KMS-11 (cell line): Measurements from ENCODE around the gene GADL1.

Source experiments
- H2AFZ ChIP-seq: fragments of 200-600 bp; sonication (generic); 2 replicates; pipeline ENCODE4 v1.6.1; 2016; ENCODE audit warnings: antibody characterized with exemption, mixed run types, low read depth
- H3K27ac ChIP-seq: fragments of 200-600 bp; sonication (generic); 2 replicates; pipeline ENCODE4 v1.6.1; 2016; ENCODE audit warnings: mild to moderate bottlenecking, mixed run types
- H3K27me3 ChIP-seq: fragments of 200-600 bp; sonication (generic); 2 replicates; pipeline ENCODE4 v1.6.1; 2017; ENCODE audit warnings: mild to moderate bottlenecking, low read depth, mixed run types, moderate library complexity; ENCODE audit not compliant: insufficient read depth
- H3K36me3 ChIP-seq: fragments of 200-600 bp; sonication (generic); 2 replicates; pipeline ENCODE4 v1.6.1; 2017; ENCODE audit warnings: mild to moderate bottlenecking, mixed run types; ENCODE audit not compliant: insufficient read depth
- H3K4me1 ChIP-seq: fragments of 200-600 bp; sonication (generic); 2 replicates; pipeline ENCODE4 v1.6.1; 2016; ENCODE audit warnings: mild to moderate bottlenecking, low read depth, mixed run types; ENCODE audit not compliant: poor library complexity, severe bottlenecking
- H3K4me2 ChIP-seq: fragments of 200-600 bp; sonication (generic); 2 replicates; pipeline ENCODE4 v1.7.0; 2016; ENCODE audit warnings: mild to moderate bottlenecking, mixed run types
- H3K4me3 ChIP-seq: fragments of 200-600 bp; sonication (generic); IDR thresholded peaks from 2 replicates; pipeline ENCODE4 v1.6.1; 2017; ENCODE audit warnings: low read depth, low read length, mixed read lengths; ENCODE audit not compliant: insufficient read depth
- H3K79me2 ChIP-seq: fragments of 200-600 bp; sonication (generic); 2 replicates; pipeline ENCODE4 v1.6.1; 2016; ENCODE audit warnings: low read depth, mixed run types; ENCODE audit not compliant: insufficient read depth
- H3K9ac ChIP-seq: fragments of 200-600 bp; sonication (generic); 2 replicates; pipeline ENCODE4 v1.6.1; 2016; ENCODE audit warnings: mild to moderate bottlenecking, mixed run types
- H4K20me1 ChIP-seq: fragments of 200-600 bp; sonication (generic); 2 replicates; pipeline ENCODE4 v1.6.1; 2016; ENCODE audit warnings: mild to moderate bottlenecking, mixed run types; ENCODE audit not compliant: insufficient read depth
- CTCF ChIP-seq: fragments of 200-600 bp; sonication (generic); conservative IDR thresholded peaks from 2 replicates; pipeline ENCODE4 v1.6.1; 2017; ENCODE audit warnings: low read depth, mild to moderate bottlenecking, antibody characterized with exemption, low read length, moderate library complexity, mixed read lengths

The GADL1 gene

GRCh38 chr3:30864836-30865235 is 29.6 kb downstream of the GADL1 start:
- Histone ChIP-seq H3K27me3 (no peaks in the 10 kb centered on the region), H2AFZ (no peak overlapping the region), H4K20me1 (no peaks in the 10 kb centered on the region), H3K4me1 (no peaks in the 10 kb centered on the region), H3K79me2 (no peaks in the 10 kb centered on the region), H3K36me3 (no peaks in the 10 kb centered on the region), H3K27ac (no peak overlapping the region), H3K4me3 (no peak overlapping the region), H3K9ac (no peak overlapping the region), H3K4me2 (no peak overlapping the region)
- TF ChIP-seq CTCF, result no peak

GRCh38 chr3:30864132-30864531 is 30.3 kb downstream of the GADL1 start:
- Histone ChIP-seq H3K9ac (no peak overlapping the region), H4K20me1 (no peaks in the 10 kb centered on the region), H3K4me2 (no peak overlapping the region), H3K79me2 (no peaks in the 10 kb centered on the region), H3K36me3 (no peaks in the 10 kb centered on the region), H2AFZ (no peak overlapping the region), H3K4me1 (no peaks in the 10 kb centered on the region), H3K4me3 (no peak overlapping the region), H3K27ac (no peak overlapping the region), H3K27me3 (no peaks in the 10 kb centered on the region)
- TF ChIP-seq CTCF, result no peak

- Histone ChIP-seq H3K4me3 (no peak overlapping the region), H4K20me1 (no peaks in the 10 kb centered on the region), H2AFZ (no peak overlapping the region), H3K36me3 (no peaks in the 10 kb centered on the region), H3K27ac (no peak overlapping the region), H3K9ac (no peak overlapping the region), H3K79me2 (no peaks in the 10 kb centered on the region), H3K27me3 (no peaks in the 10 kb centered on the region), H3K4me1 (no peaks in the 10 kb centered on the region), H3K4me2 (no peak overlapping the region)
- TF ChIP-seq CTCF, result no peak
Observed at GRCh38 chr3:30862004-30862403, 32.5 kb downstream of the GADL1 start.

GRCh38 chr3:30858894-30859389 is 35.5 kb downstream of the GADL1 start:
- Histone ChIP-seq H3K9ac (no peak overlapping the region), H3K79me2 (no peaks in the 10 kb centered on the region), H3K4me1 (no peaks in the 10 kb centered on the region), H3K4me3 (no peak overlapping the region), H2AFZ (no peak overlapping the region), H4K20me1 (no peaks in the 10 kb centered on the region), H3K27ac (no peak overlapping the region), H3K4me2 (no peak overlapping the region), H3K27me3 (no peaks in the 10 kb centered on the region), H3K36me3 (no peaks in the 10 kb centered on the region)
- TF ChIP-seq CTCF, result no peak
